SJCRH30 (cell line): ENCODE data around the gene TPM1. TPM values are rescaled to one million over a fixed set of nuclear protein-coding genes. Genes with fewer than 3 reads are reported as not detected.
A peak's percentile ranks its signal among the peaks of the same experiment; 100 is the strongest.
"Not testable (repeated sequence)": the region's sequence is repeated elsewhere in the genome, so short reads cannot be mapped to it uniquely, and the experiment has no call there.

Source experiments
- DNase-seq, 2 experiments: peaks; one replicate each; pipeline ENCODE4 v3.0.0-alpha.2; 2015 to 2020
- H3K27ac ChIP-seq: fragments of 250-450 bp; sonication (Bioruptor Pico); 2 replicates; pipeline ENCODE4 v1.5.1; 2020; ENCODE audit warnings: mild to moderate bottlenecking, moderate library complexity
- H3K27me3 ChIP-seq: fragments of 250-450 bp; sonication (Bioruptor Pico); 2 replicates; pipeline ENCODE4 v1.5.1; 2020; ENCODE audit warnings: mild to moderate bottlenecking, moderate library complexity
- H3K36me3 ChIP-seq: fragments of 250-450 bp; sonication (Bioruptor Pico); 2 replicates; pipeline ENCODE4 v1.5.1; 2020; ENCODE audit warnings: mild to moderate bottlenecking, moderate library complexity
- H3K4me1 ChIP-seq: fragments of 250-450 bp; sonication (Bioruptor Pico); 2 replicates; pipeline ENCODE4 v1.5.1; 2020; ENCODE audit warnings: mild to moderate bottlenecking, moderate library complexity
- H3K4me3 ChIP-seq: fragments of 250-450 bp; sonication (Bioruptor Pico); 2 replicates; pipeline ENCODE4 v1.5.1; 2020; ENCODE audit warnings: mild to moderate bottlenecking, moderate library complexity
- H3K9me3 ChIP-seq: fragments of 250-450 bp; sonication (Bioruptor Pico); replicated peaks from 2 replicates; pipeline ENCODE4 v1.5.1; 2020; ENCODE audit warnings: mild to moderate bottlenecking, moderate library complexity
- total RNA-seq: library from RNA; depleted of rRNA; stranded (reverse); fragments of >200 nt; shearing (Covaris generic); gene quantifications from 2 replicates; pipeline ENCODE4 v1.2.3, GENCODE V29; 2014

TPM1 gene
- total RNA-seq, 1 experiment from 2014 or later: 58.2 TPM

DNA sequence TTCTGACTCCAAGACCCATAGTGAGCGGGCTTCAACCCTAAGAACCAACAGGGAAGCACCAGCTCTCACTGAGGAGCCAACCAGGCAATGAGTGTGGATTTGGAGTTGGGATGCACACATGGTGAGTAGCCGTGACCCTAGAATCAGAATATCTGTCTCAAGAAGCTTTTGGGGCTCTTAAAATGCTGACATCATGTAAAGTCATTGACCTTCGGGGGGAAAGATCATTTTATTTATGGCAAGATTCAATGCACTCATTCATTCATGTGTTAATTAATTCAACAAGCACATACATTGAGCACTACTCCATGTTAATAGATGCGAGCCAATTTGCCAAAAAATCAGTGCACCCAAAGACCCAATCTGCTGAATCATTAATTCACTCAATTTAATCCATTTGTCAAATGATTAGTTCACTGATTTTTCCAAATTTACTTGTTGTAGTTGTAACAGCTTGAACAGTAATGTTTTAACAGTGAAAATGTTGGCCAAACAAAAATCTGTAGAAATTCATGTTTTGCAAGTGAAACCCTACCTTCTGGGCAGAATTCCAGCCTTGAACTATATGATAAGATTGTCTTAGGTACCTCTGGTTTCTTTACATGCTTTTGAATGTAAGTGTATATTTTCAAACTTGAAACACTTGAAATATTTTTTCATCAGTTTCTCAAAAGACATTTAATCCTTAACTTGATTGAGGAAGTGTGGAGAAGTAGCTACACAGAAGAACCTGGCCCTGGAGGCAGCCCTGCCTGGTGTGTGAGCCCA, 49.3 kb downstream of the TPM1 start:
- H3K27ac ChIP-seq: no peak overlapping the region
- DNase-seq: no peak
- peaks cover 10% of the 10 kb centered on the region; the same call in 1 of the 2 replicates for H3K4me1 ChIP-seq
- no peak overlapping the region for H3K4me3 ChIP-seq
- no peaks in the 10 kb centered on the region for H3K9me3 ChIP-seq
- no peaks in the 10 kb centered on the region for H3K36me3 ChIP-seq
- no peaks in the 10 kb centered on the region for H3K27me3 ChIP-seq

DNA sequence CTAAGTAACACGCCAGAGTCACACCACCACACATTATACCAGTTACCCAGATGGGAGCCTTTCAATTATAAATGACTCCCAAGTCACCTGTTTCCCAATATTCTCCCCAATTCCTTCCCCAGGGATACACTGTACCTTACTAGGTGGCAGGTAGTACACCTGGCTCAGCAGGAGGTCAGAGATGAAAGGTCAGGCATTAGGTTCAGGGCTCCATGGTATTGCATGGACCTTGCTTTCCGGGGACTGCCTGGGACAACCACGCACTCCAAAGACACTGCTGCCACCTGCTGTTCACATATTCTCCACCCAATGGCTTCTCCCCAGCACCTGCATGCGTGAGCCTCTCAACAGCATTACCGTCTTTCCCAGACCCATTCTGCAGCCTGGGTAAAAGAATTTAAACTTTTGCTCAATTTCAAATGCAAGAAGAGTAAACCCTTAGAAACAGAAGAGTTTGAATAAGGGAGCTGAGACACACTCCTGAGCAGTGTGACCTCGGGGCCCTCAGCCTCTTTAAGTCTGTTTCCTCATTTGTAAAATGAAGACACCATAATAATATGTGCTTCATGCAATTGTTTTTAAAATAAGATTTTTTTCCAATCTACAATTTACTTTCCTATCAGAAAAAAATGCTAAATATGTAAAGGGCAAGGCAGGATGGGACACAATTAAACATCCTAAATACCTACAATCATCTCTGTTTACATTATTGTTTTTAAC, 51.1 kb downstream of the TPM1 start:
- peak; percentile 75 to 88 for DNase-seq
- 0 out of 2 replicates have a peak, but pooled peaks cover 3% of the 10 kb centered on the region for H3K9me3 ChIP-seq
- no peaks in the 10 kb centered on the region for H3K36me3 ChIP-seq
- H3K27me3 ChIP-seq: no peaks in the 10 kb centered on the region
- H3K27ac ChIP-seq: no peak overlapping the region
- no peak overlapping the region for H3K4me3 ChIP-seq
- peaks cover 12% of the 10 kb centered on the region; the same call in 1 of the 2 replicates for H3K4me1 ChIP-seq

DNA sequence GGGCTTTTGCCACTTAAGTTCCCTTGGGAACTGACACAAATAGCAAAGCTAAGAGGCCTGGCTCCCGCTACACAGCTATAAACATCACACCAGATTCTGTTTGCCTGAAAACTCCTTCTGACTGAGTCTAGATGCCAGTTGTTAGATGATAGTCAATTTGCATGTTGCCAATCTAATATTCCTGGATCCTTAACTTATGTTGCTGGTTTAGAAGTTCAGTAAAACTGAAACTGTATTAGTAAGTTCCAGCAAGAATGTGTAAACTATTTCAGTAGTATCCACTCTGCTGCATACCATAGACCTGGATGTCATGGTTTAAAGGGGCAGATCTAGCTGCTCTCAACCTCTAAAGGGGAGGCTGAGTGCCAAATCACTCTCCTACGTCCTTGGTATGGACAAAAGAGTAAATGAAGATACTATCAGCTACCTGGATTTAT, 52.0 kb downstream of the TPM1 start:
- DNase-seq: peak in 1 of 2 experiments; percentile 29
- H3K27ac ChIP-seq: no peak overlapping the region
- peaks cover 8% of the 10 kb centered on the region; the same call in 1 of the 2 replicates for H3K4me1 ChIP-seq
- H3K36me3 ChIP-seq: no peaks in the 10 kb centered on the region
- 0 out of 2 replicates have a peak, but pooled peaks cover 3% of the 10 kb centered on the region for H3K9me3 ChIP-seq
- H3K4me3 ChIP-seq: no peak overlapping the region
- no peaks in the 10 kb centered on the region for H3K27me3 ChIP-seq

DNA sequence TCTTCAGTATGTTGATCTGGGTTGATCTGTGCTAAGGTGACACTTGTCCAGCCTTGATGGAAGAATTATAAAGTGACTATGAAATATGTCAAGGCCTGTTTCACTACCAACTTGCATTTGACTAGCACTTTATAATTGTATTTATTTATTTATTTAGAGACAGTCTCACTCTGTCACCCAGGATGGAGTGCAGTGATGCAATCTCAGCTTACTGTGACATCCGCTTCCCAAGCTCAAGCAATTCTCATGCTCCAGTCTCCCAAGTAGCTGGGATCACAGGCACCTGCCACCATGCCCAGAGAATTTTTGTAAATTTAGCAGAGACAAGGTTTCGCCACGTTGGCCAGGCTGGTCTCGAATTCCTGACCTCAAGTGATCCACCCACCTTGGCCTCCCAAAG, 53.6 kb downstream of the TPM1 start:
- Histone ChIP-seq H3K4me1 (peaks cover 8% of the 10 kb centered on the region; the same call in 1 of the 2 replicates), H3K27me3 (no peaks in the 10 kb centered on the region), H3K27ac (no peak overlapping the region), H3K4me3 (no peak overlapping the region), H3K9me3 (0 out of 2 replicates have a peak, but pooled peaks cover 3% of the 10 kb centered on the region), H3K36me3 (no peaks in the 10 kb centered on the region)
- no peak for DNase-seq

DNA sequence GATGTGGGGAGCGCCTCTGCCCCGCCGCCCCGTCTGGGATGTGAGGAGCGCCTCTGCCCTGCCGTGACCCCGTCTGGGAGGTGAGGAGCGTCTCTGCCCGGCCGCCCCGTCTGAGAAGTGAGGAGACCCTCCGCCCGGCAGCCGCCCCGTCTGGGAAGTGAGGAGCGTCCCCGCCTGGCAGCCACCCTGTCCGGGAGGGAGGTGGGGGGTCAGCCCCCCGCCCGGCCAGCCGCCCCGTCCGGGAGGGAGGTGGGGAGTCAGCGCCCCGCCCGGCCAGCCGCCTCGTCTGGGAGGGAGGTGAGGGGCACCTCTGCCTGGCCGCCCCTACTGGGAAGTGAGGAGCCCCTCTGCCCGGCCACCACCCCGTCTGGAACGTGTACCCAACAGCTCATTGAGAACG, 56.4 kb downstream of the TPM1 start:
- H3K4me1 ChIP-seq, H3K4me3 ChIP-seq, H3K9me3 ChIP-seq, H3K27ac ChIP-seq, H3K27me3 ChIP-seq, DNase-seq, H3K36me3 ChIP-seq: not testable (repeated sequence)

DNA sequence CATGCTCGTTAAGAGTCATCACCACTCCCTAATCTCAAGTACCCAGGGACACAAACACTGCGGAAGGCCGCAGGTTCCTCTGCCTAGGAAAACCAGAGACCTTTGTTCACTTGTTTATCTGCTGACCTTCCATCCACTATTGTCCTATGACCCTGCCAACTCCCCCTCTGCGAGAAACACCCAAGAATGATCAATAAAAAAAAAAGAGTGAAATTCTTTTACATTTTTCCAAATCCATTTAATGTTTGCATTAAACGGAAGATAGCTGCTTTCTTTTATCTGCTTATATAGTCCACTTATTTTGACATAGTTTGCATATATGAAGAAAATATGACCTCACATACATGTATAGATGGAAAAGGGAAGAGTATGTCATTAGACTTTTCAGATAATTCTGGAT, 57.0 kb downstream of the TPM1 start:
- DNase-seq, H3K27ac ChIP-seq, H3K36me3 ChIP-seq, H3K9me3 ChIP-seq, H3K4me1 ChIP-seq, H3K4me3 ChIP-seq, H3K27me3 ChIP-seq: not testable (repeated sequence)

DNA sequence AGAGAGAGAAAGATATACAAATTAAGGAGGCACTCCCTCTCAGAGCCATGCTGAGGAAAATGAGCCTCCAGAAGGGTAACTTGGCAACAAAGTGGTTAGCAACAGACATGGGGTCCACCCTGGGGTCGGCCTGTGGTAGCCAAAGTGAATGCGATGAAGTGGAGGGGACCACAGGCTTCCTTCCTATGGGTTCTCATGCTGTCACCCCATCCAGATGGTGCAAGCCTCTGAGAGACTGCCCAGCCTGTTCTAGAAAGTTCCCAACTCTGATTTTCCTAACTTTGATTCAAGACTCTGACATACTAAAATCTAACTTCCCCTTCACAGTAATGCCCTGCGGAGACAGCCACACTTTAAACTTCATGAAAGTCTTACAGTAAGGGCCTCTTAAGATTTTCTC, 60.9 kb downstream of the TPM1 start:
- Histone ChIP-seq H3K36me3 (no peaks in the 10 kb centered on the region), H3K4me3 (no peak overlapping the region), H3K27me3 (no peaks in the 10 kb centered on the region), H3K27ac (no peak overlapping the region), H3K9me3 (0 out of 2 replicates have a peak, but pooled peaks cover 3% of the 10 kb centered on the region), H3K4me1 (no peaks in the 10 kb centered on the region; the same call in 1 of the 2 replicates)
- no peak for DNase-seq

DNA sequence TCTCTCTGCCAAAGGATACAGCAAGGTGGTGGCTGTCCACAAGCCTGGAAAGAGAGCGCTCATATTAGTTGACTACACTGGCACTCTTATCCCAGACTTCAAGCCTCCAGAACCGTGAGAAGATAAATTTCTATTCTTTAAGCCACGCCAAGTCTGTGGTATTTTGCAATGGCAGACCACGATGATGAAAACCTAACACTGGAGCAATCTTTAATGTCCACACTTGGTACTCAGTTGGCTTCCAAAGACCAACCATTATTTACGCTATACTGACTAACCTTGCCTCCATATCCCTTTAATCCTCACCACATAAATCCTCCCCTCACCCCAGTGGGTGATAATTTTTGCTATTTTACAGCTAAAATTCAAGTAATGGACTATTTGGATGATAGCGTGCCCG, 62.2 kb downstream of the TPM1 start:
- Histone ChIP-seq H3K9me3 (0 out of 2 replicates have a peak, but pooled peaks cover 3% of the 10 kb centered on the region), H3K27ac (no peak overlapping the region), H3K27me3 (no peaks in the 10 kb centered on the region), H3K36me3 (no peaks in the 10 kb centered on the region), H3K4me1 (no peaks in the 10 kb centered on the region; the same call in 1 of the 2 replicates), H3K4me3 (no peak overlapping the region)
- no peak for DNase-seq

DNA sequence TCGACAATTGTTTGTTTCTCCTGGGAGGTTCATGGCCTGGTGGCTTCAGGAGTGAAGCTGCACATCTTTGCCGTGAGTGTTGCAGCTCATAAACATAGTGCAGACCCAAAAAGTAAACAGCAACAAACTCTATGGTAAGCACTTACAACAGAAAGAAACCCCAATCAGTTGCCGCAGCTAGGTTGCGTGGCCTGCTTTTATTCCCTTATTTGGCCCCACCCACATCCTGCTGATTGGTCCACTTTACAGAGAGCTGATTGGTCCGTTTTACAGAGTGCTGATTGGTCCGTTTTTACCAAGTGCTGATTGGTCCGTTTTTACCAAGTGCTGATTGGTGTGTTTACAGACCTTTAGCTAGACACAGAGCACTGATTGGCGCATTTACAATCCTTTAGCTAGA, 62.8 kb downstream of the TPM1 start:
- not testable (repeated sequence) for DNase-seq, H3K4me1 ChIP-seq, H3K27ac ChIP-seq, H3K36me3 ChIP-seq, H3K4me3 ChIP-seq, H3K27me3 ChIP-seq, H3K9me3 ChIP-seq

DNA sequence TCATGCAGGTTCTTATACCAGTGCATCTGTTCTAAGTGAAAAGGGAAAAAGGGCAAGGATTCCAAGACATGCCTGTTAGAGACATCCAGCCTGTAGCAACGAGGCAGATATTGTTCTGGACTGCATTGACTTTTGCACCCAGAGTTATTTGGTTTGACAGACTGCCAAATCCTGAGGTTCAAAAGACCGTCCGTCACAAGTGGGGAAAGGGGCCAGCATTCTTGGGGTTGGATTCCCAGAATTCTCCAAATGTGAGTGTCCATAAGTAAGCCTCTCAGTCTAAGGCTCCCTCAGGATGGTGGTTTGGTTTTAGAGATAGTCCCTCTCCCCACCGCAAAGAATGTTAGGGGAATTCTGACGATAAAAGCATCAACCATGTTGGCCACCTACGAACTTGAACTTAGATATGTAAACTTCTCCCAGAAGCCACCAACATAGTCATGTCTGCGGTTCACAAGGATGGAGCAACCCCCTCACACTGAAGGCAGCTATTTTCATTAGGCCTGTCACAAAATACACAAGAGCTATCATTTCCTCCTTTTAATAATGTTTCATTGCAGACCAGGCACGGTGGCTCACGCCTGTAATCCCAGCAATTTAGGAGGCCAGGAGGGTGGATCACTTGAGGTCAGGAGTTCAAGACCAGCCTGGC, 65.5 kb downstream of the TPM1 start:
- H3K36me3 ChIP-seq: no peaks in the 10 kb centered on the region
- H3K4me3 ChIP-seq: no peak overlapping the region
- H3K9me3 ChIP-seq: 0 out of 2 replicates have a peak, but pooled peaks cover 6% of the 10 kb centered on the region
- H3K27me3 ChIP-seq: no peaks in the 10 kb centered on the region
- DNase-seq: peak; percentile 97 to 99
- peaks cover 8% of the 10 kb centered on the region; the same call in 1 of the 2 replicates for H3K4me1 ChIP-seq
- H3K27ac ChIP-seq: peak overlapping the region; percentile 31; the same call in 1 of the 2 replicates

DNA sequence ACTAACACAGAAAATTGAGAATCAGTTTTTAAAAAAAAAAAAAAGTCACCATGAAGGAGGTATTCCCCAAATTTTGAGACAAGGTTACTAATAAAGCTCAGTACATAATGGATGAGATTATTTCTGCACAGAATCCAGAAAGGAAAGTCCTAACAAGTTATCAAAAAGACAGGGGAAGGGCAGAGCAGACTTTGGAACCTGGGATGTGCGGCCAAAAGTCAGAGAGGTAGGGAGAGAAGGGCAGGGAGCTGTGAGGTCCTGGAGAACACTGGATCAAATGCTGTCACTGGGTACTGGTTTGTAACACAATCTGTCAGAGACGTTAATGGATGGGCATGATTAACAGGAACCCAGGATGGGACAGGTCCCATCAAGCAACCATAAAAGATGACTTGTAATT, 67.0 kb downstream of the TPM1 start:
- no peaks in the 10 kb centered on the region for H3K36me3 ChIP-seq
- no peak for DNase-seq
- no peak overlapping the region for H3K4me3 ChIP-seq
- 0 out of 2 replicates have a peak, but pooled peaks cover 6% of the 10 kb centered on the region for H3K9me3 ChIP-seq
- no peak overlapping the region for H3K27ac ChIP-seq
- peaks cover 8% of the 10 kb centered on the region; the same call in 1 of the 2 replicates for H3K4me1 ChIP-seq
- H3K27me3 ChIP-seq: no peaks in the 10 kb centered on the region

DNA sequence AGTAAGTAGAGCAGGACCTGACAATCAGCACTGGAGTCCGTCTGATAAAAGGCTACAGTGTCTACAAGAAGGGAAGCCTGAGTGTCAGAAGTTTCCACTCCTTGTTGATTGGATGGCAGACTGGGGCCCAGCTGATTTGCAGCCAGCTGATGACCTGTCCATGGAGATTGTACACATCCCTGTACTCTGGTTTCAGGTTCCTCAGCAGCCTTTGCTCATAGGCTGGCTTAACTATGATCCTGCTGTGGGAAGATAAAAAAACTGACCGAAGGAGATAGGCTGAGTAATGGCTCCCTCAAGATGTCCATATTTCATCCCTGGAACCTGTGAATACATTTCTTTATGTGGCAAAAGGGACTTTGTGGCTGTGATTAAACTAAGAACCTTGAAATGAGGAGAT, 67.4 kb downstream of the TPM1 start:
- H3K36me3 ChIP-seq: no peaks in the 10 kb centered on the region
- H3K4me1 ChIP-seq: peaks cover 8% of the 10 kb centered on the region; the same call in 1 of the 2 replicates
- no peak overlapping the region for H3K27ac ChIP-seq
- H3K9me3 ChIP-seq: 0 out of 2 replicates have a peak, but pooled peaks cover 5% of the 10 kb centered on the region
- no peak for DNase-seq
- no peaks in the 10 kb centered on the region for H3K27me3 ChIP-seq
- H3K4me3 ChIP-seq: no peak overlapping the region

DNA sequence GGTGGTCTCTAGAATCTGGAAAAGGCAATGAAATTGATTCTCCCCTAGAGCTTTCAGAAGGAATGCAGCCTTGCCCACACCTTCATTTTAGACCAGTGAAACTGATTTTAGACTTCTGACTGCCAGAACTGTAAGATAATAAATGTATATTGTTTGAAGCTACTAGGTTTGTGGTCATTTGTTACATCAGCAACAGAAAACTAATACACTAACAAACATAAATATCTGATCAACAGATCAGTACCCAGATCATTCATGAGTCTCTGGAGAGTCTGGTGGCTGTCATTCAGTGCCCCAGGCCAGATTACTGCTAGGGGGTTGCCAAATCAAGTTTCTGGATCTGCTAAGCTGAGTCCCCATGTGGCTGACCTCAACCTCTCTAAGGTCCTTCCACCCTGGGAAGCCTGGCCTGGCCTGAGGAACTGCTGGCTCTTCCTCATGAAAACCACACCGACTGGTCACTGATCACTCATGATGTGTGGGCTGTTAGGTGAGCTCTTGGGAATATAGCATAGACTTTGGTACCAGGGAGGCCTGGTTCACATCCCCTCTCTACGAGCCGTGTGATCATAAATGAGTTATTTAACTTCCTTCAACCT, 68.0 kb downstream of the TPM1 start:
- no peaks in the 10 kb centered on the region for H3K36me3 ChIP-seq
- H3K4me1 ChIP-seq: peaks cover 8% of the 10 kb centered on the region; the same call in 1 of the 2 replicates
- H3K4me3 ChIP-seq: no peak overlapping the region
- H3K27me3 ChIP-seq: no peaks in the 10 kb centered on the region
- no peak for DNase-seq
- H3K27ac ChIP-seq: no peak overlapping the region
- H3K9me3 ChIP-seq: 0 out of 2 replicates have a peak, but pooled peaks cover 3% of the 10 kb centered on the region

DNA sequence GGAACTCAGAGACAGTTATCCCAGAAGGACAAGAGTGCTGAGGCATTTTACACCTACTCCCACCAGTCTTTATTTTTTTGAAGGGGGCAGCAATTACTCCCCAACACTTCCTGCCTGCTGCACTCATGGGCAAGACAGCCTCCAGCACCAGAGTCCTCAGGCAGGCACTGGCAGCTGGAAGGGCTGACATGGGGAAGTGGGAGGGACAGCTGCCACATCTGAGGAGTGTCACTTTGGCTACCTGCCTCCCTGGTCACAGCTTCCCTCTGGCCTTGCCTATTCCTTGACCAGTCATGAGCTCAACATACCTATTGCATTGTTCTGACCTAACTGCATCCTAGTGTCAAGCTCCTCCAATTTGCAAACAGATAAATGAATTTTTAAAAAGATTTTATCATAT, 68.9 kb downstream of the TPM1 start:
- H3K9me3 ChIP-seq: 0 out of 2 replicates have a peak, but pooled peaks cover 3% of the 10 kb centered on the region
- peaks cover 8% of the 10 kb centered on the region; the same call in 1 of the 2 replicates for H3K4me1 ChIP-seq
- no peak overlapping the region for H3K4me3 ChIP-seq
- no peaks in the 10 kb centered on the region for H3K27me3 ChIP-seq
- DNase-seq: peak; percentile 32 to 48
- H3K27ac ChIP-seq: no peak overlapping the region
- H3K36me3 ChIP-seq: no peaks in the 10 kb centered on the region
